ENCODE data around the gene GLUD2.
"Not testable (repeated sequence)": the region's sequence is repeated elsewhere in the genome, so short reads cannot be mapped to it uniquely, and the experiment has no call there.

GLUD2 gene

DNA sequence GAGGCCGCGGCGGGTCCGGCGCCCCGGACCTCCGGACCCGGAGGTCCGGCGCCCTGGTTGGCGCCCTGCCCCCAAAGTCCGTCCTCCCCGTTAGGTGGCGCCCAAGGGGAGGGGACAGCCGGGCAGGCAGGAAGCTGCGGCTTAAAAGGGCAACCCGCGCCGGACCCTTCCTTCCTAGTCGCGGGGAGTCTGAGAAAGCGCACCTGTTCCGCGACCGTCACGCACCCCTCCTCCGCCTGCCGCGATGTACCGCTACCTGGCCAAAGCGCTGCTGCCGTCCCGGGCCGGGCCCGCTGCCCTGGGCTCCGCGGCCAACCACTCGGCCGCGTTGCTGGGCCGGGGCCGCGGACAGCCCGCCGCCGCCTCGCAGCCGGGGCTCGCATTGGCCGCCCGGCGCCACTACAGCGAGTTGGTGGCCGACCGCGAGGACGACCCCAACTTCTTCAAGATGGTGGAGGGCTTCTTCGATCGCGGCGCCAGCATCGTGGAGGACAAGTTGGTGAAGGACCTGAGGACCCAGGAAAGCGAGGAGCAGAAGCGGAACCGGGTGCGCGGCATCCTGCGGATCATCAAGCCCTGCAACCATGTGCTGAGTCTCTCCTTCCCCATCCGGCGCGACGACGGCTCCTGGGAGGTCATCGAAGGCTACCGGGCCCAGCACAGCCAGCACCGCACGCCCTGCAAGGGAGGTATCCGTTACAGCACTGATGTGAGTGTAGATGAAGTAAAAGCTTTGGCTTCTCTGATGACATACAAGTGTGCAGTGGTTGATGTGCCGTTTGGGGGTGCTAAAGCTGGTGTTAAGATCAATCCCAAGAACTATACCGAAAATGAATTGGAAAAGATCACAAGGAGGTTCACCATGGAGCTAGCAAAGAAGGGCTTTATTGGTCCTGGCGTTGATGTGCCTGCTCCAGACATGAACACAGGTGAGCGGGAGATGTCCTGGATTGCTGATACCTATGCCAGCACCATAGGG is at the start of gene GLUD2:
TSS of gene GLUD2 (plus strand) at position 170 of the 979 bp plus-strand sequence. CDS start at position 245, 75 bp downstream.
- H3K9me3 Mint-ChIP-seq; intact Hi-C loops (cut with micrococcal nuclease); H3K4me1 Mint-ChIP-seq (ENCODE audit: low read depth); H3K36me3 Mint-ChIP-seq (ENCODE audit: low read depth); H3K27ac Mint-ChIP-seq: not testable (repeated sequence)
- peaks cover 19% of the 10 kb centered on the region for H3K27me3 Mint-ChIP-seq
- H3K4me3 Mint-ChIP-seq = peak within 1 kb of the TSS; percentile 37

DNA sequence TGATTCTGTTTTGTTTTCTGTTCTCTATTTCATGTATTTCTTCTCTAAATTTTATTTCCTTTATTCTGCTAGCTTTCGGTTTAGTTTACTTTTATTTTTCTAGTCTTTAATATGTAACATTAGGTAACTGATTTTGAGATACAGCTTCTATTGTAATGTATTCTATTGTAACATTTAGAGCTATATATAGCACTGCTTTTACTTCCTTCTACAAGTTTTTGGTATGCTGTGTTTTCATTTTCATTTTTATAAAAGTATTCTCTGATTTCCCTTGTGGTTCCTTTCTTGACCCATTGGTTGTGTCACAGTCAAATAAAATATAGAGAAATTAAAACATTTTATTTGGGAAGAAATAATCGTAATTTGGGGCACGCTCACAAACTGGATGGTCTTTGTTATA is 48.0 kb upstream of the GLUD2 start:
- intact Hi-C loops (cut with micrococcal nuclease) = no loop called here
- Mint-ChIP-seq H3K9me3 (no peaks in the 10 kb centered on the region), H3K27ac (no peak overlapping the region), H3K27me3 (no peaks in the 10 kb centered on the region), H3K4me3 (no peak overlapping the region), H3K4me1 (ENCODE audit: low read depth) (no peaks in the 10 kb centered on the region), H3K36me3 (ENCODE audit: low read depth) (no peaks in the 10 kb centered on the region)

DNA sequence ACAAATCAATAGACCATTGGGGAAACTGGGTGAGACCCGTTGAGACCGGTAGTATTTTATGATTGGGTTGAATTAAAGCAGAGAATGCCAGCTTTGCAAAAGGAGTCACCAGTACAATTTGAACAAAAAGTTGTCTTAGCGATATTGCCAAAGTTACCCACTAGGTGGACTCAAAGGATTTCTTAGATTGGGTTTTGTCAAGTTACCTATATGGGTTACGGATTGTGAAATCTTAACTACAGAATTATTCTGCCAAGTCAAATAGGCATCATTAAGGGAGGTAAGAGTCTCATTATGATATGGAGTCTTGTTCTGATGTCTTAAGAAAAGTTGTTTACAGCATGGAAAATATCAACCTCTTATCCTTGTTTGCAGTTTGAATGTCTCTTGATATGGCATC is 46.8 kb upstream of the GLUD2 start:
- Mint-ChIP-seq H3K27me3 (no peaks in the 10 kb centered on the region), H3K4me3 (no peak overlapping the region), H3K9me3 (no peaks in the 10 kb centered on the region), H3K27ac (no peak overlapping the region), H3K36me3 (ENCODE audit: low read depth) (no peaks in the 10 kb centered on the region), H3K4me1 (ENCODE audit: low read depth) (no peaks in the 10 kb centered on the region)
- intact Hi-C loops (cut with micrococcal nuclease) = no loop called here

DNA sequence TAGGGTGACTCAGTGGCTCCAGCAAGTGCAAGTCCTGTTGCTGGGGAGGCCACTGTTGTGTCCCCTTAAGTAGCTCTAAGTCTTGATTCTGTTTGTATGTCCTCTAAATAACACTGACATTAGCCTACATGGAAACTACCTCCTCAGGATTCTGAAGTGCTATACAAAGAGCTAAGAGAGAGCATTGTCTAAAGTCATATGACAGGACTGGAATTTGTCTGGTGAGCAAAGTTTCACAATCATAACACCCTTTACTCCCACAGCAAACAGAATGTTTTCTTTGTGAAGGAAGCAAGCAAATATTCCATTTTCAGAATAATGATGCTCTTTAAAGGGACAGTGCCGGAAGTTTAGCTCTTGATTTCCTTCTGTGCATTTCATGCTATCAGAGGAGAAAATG is 38.5 kb upstream of the GLUD2 start:
- no peak overlapping the region for H3K27ac Mint-ChIP-seq
- no peak overlapping the region for H3K4me3 Mint-ChIP-seq
- intact Hi-C loops (cut with micrococcal nuclease) = no loop called here
- H3K9me3 Mint-ChIP-seq = peaks cover 2% of the 10 kb centered on the region
- peaks cover 2% of the 10 kb centered on the region for H3K27me3 Mint-ChIP-seq
- no peaks in the 10 kb centered on the region for H3K4me1 Mint-ChIP-seq (ENCODE audit: low read depth)
- no peaks in the 10 kb centered on the region for H3K36me3 Mint-ChIP-seq (ENCODE audit: low read depth)

DNA sequence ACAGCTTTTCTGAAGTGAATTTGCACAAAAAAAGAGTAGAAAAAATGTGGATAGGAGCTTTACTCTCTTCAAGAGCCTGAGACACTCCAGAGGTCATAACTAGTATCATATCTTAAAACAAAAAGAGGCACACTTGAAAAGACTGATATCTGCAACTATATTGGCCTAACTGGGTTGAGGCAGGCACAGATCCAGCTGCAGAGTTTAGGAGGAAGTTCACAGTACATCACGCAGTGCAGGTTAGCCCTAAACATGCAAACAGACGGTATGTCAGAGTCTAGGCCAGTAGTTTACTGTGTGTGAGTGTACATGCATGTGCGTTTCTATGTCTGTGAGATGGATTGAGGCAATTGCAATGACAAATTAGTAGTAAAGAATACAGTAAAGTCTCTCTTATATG is 37.6 kb upstream of the GLUD2 start:
- H3K27ac Mint-ChIP-seq = no peak overlapping the region
- H3K4me1 Mint-ChIP-seq (ENCODE audit: low read depth) = no peaks in the 10 kb centered on the region
- intact Hi-C loops (cut with micrococcal nuclease) = no loop called here
- no peaks in the 10 kb centered on the region for H3K36me3 Mint-ChIP-seq (ENCODE audit: low read depth)
- H3K9me3 Mint-ChIP-seq = peaks cover 10% of the 10 kb centered on the region
- H3K27me3 Mint-ChIP-seq = peaks cover 2% of the 10 kb centered on the region
- no peak overlapping the region for H3K4me3 Mint-ChIP-seq

DNA sequence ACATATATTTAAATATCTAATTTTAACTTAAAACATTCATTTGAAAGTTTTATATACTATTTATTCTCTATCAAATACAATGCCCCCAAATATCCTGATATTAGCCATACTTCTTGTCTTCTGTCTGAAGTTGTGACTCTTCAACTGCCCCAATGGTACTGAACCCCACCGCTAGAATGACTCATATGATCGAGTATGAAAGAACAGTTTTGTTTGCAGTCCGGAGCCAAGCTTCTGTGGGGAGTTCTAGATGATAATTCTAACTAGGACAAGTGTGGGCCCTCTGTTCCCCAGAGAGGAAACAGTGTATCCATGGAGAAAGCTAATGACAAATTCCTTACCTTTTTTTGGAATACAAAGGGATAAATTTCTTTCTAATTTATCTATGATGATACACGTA is 37.2 kb upstream of the GLUD2 start:
- H3K4me3 Mint-ChIP-seq = no peak overlapping the region
- intact Hi-C loops (cut with micrococcal nuclease) = no loop called here
- no peaks in the 10 kb centered on the region for H3K4me1 Mint-ChIP-seq (ENCODE audit: low read depth)
- peaks cover 2% of the 10 kb centered on the region for H3K27me3 Mint-ChIP-seq
- no peak overlapping the region for H3K27ac Mint-ChIP-seq
- H3K9me3 Mint-ChIP-seq = peaks cover 10% of the 10 kb centered on the region
- H3K36me3 Mint-ChIP-seq (ENCODE audit: low read depth) = no peaks in the 10 kb centered on the region

DNA sequence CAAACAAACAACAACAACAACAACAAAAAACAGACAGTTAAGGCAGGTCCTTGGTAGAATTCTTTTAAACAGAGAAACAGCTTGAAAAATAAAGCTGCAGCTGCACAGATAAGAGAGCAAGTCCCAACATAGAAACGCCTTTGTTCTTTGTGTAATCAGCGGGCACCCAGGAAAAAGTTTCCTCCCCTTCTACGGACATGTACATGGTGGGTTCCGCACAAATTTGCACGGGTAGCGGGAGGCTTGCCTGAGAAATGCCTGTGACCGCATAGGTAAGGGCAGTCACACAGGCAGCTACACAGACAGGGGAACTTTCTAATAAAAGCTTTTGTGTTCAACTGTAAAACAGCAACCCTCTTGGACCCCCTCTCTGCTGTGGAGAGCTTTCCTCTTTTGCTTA is 36.2 kb upstream of the GLUD2 start:
- no peak overlapping the region for H3K27ac Mint-ChIP-seq
- no peaks in the 10 kb centered on the region for H3K4me1 Mint-ChIP-seq (ENCODE audit: low read depth)
- H3K27me3 Mint-ChIP-seq = no peaks in the 10 kb centered on the region
- H3K36me3 Mint-ChIP-seq (ENCODE audit: low read depth) = no peaks in the 10 kb centered on the region
- H3K9me3 Mint-ChIP-seq = peaks cover 10% of the 10 kb centered on the region
- no peak overlapping the region for H3K4me3 Mint-ChIP-seq
- intact Hi-C loops (cut with micrococcal nuclease) = no loop called here

DNA sequence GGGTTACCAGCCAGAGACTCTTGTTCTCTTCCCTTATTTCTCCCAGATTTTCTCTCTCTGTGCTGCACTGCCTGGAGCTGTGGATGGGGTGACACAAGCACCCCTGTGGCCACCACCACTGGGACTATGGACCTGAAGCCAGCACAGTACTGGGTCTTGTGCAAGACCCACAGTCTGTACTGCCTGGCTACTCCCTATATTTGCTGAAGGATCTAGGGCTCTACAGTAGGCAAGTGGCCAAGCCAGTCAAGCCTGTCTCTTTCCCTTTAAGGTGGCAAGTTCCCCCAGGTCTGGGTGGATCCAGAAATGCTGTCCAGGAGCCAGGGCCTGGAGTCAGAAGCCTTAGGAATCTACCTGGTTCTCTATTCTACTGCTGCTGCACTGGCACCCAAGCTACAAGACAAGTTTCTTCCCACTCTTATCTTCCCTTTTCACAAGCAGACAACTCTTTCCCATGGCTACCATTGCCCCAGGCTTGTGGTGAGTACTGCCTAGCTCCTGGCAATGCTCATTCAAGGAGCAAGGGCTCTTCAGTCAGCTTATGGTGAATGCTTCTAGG is 33.4 kb upstream of the GLUD2 start:
- H3K36me3 Mint-ChIP-seq (ENCODE audit: low read depth) = no peaks in the 10 kb centered on the region
- no peak overlapping the region for H3K27ac Mint-ChIP-seq
- no peaks in the 10 kb centered on the region for H3K4me1 Mint-ChIP-seq (ENCODE audit: low read depth)
- no peaks in the 10 kb centered on the region for H3K27me3 Mint-ChIP-seq
- no peak overlapping the region for H3K4me3 Mint-ChIP-seq
- H3K9me3 Mint-ChIP-seq = peaks cover 10% of the 10 kb centered on the region
- intact Hi-C loops (cut with micrococcal nuclease) = no loop called here

DNA sequence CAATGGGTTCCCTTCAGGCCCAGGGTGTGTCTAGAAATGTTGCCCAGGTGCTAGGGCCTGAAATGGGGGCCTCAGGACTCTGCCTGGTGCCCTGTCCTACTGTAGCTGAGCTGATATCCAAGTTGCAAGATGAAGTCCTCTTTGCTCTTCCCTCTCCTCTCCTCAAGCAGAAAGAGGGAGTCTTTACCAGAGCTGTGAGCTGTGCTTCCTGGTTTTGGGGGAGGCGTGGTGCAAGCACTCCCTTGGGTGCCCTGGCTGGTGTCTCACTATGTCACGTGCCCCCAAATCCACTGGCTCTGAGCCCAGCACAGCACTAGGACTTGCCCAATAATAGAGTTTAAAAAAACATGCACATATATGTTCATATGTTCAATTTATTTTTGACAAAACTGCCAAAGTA is 32.6 kb upstream of the GLUD2 start:
- peaks cover 10% of the 10 kb centered on the region for H3K9me3 Mint-ChIP-seq
- intact Hi-C loops (cut with micrococcal nuclease) = no loop called here

DNA sequence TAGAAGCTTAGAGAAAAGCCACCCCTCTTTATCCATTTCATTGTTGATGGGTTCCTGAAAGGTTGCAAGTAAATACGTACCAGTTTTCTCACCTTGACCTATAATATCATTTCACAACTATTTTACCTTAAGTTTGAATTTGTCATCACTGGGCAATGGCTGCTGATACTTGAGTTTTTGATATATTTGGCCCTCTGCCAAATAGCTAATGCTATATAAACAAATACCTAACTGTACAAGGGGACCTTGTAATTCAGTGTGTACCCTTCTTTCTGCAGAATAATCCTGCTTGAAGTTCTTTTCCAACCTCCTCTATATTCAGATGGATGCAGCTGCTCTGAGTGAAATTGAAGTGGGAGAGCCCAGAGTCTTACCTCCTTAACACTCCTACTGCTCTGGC is 19.0 kb upstream of the GLUD2 start:
- Mint-ChIP-seq H3K36me3 (ENCODE audit: low read depth) (no peaks in the 10 kb centered on the region), H3K4me1 (ENCODE audit: low read depth) (no peaks in the 10 kb centered on the region), H3K27ac (no peak overlapping the region), H3K9me3 (no peaks in the 10 kb centered on the region), H3K27me3 (no peaks in the 10 kb centered on the region), H3K4me3 (no peak overlapping the region)
- intact Hi-C loops (cut with micrococcal nuclease) = no loop called here

More for the DNA sequence above, 32.6 kb upstream of the GLUD2 start:
- Mint-ChIP-seq H3K27me3 (no peaks in the 10 kb centered on the region), H3K36me3 (ENCODE audit: low read depth) (no peaks in the 10 kb centered on the region), H3K27ac (no peak overlapping the region), H3K4me1 (ENCODE audit: low read depth) (no peaks in the 10 kb centered on the region), H3K4me3 (no peak overlapping the region)

DNA sequence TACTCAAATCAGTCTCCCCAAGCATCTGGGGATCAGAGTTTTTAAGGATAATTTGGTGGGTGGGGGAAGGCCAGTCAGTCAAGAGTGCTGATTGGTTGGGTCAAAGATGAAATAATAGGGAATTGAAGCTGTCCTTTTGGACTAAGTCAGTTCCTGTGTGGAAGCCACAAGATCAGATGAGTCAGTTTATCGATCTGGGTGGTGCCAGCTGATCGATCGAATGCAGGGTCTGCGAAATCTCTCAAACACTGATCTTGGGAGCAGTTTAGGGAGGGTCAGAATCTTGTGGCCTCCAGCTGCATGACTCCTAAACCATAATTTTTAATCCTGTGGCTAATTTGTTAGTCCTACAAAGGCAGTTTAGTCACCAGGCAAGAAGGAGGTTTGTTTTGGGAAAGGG is 17.3 kb upstream of the GLUD2 start:
- intact Hi-C loops (cut with micrococcal nuclease) = no loop called here
- no peak overlapping the region for H3K27ac Mint-ChIP-seq
- H3K9me3 Mint-ChIP-seq = no peaks in the 10 kb centered on the region
- no peaks in the 10 kb centered on the region for H3K4me1 Mint-ChIP-seq (ENCODE audit: low read depth)
- no peaks in the 10 kb centered on the region for H3K36me3 Mint-ChIP-seq (ENCODE audit: low read depth)
- no peaks in the 10 kb centered on the region for H3K27me3 Mint-ChIP-seq
- no peak overlapping the region for H3K4me3 Mint-ChIP-seq

DNA sequence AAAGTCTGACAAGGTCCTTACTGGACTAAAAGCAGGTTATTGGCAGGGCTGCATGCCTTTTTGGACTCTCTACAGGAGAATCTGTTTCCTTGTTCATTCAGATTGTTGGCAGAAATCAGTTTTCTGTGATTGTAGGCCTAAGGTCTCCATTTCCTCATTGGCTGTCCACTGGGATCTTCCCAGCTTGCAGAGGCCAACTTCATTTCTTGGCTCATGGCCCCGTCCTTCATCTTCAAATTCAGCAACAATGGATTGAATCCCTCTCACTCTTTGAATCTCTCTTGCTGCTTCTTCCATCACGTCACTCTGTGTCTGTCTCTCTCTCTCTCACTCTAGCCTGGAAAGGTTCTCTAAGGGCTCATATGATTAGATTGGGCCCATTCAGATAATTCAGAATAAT is 14.9 kb upstream of the GLUD2 start:
- Mint-ChIP-seq H3K27ac (no peak overlapping the region), H3K27me3 (no peaks in the 10 kb centered on the region), H3K4me3 (no peak overlapping the region), H3K9me3 (no peaks in the 10 kb centered on the region), H3K4me1 (ENCODE audit: low read depth) (no peaks in the 10 kb centered on the region), H3K36me3 (ENCODE audit: low read depth) (no peaks in the 10 kb centered on the region)
- intact Hi-C loops (cut with micrococcal nuclease) = no loop called here

DNA sequence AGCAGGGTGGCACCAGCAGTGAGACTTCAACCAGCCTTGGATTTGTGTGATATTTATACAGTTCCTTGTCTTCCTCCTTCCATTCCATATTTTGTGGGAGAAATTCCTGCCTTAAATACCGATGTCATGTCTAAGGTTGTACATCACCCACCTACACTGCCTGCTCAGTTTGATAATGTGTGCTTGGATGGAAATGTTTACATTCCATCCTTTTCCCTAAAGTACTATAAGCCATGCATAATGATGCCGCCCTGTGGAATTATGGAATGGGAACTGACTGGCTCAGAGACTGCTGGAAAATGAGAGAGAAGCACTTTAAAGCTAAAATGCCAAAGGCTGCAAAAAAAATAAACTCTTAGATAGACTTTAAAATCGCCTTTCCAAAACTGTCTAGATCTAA is 11.3 kb upstream of the GLUD2 start:
- no peaks in the 10 kb centered on the region for H3K27me3 Mint-ChIP-seq
- no peaks in the 10 kb centered on the region for H3K9me3 Mint-ChIP-seq
- no peak overlapping the region for H3K4me3 Mint-ChIP-seq
- H3K4me1 Mint-ChIP-seq (ENCODE audit: low read depth) = no peaks in the 10 kb centered on the region
- no peak overlapping the region for H3K27ac Mint-ChIP-seq
- no peaks in the 10 kb centered on the region for H3K36me3 Mint-ChIP-seq (ENCODE audit: low read depth)
- intact Hi-C loops (cut with micrococcal nuclease) = no loop called here

DNA sequence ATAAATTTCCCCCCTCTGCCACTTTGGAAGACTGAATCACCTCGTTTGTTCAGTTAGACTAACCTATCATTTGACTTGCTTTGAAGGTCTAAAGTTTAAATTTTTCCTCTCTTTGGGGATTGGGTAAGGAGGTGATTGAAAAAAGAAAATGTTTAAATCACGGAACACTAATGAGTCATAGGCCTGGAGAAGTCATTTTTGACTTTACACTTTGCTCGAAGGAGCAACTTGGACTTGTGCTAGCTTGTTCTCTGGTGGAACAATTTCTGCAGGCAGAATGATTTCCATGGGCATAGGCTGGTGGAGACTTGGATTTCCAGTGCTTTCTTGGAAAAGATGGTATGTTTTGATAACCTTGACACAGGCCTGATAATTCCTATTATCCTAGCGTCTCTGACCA is 10.5 kb upstream of the GLUD2 start:
- Mint-ChIP-seq H3K27me3 (no peaks in the 10 kb centered on the region), H3K4me1 (ENCODE audit: low read depth) (no peaks in the 10 kb centered on the region), H3K4me3 (no peak overlapping the region), H3K27ac (no peak overlapping the region), H3K36me3 (ENCODE audit: low read depth) (no peaks in the 10 kb centered on the region), H3K9me3 (no peaks in the 10 kb centered on the region)
- intact Hi-C loops (cut with micrococcal nuclease) = no loop called here

DNA sequence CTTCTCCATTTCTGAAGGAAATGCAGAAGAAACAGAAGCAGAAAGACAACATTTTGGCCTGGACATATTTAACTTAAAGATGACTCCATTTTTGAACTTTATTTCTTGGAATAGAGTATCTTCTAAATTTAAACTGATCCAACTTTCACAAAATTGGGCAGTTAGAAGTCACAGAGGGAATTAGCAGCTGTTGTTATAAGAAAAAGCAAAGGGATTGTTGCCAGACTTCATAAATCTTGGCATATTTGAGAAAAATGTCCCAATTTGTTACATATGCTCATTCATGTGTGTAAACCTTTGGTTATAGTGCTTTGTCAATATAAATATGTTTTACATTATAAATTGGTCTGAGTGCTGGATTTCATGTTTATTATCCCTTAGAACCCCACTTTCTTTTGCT is 3.4 kb downstream of the GLUD2 start:
- no peaks in the 10 kb centered on the region for H3K36me3 Mint-ChIP-seq (ENCODE audit: low read depth)
- intact Hi-C loops (cut with micrococcal nuclease) = no loop called here
- H3K4me3 Mint-ChIP-seq = no peak overlapping the region
- no peak overlapping the region for H3K27ac Mint-ChIP-seq
- no peaks in the 10 kb centered on the region for H3K9me3 Mint-ChIP-seq
- H3K4me1 Mint-ChIP-seq (ENCODE audit: low read depth) = no peaks in the 10 kb centered on the region
- peaks cover 18% of the 10 kb centered on the region for H3K27me3 Mint-ChIP-seq

Data from dendritic cell treated with granulocyte-macrophage colony-stimulating factor and Interleukin-4, amounts not matched to agents 40 ng/mL and 50 ng/mL, for 4 days (primary cell).